HG03378 (cell line): Measurements from ENCODE around the gene DACH1.

Source experiments
- ATAC-seq: cut with Tn5 transposase; IDR thresholded peaks from one replicate; pipeline ENCODE4 v1.9.1; 2021; ENCODE audit warnings: mild to moderate bottlenecking, moderate library complexity; ENCODE audit not compliant: unreplicated experiment

The DACH1 gene

GRCh38 chr13:71593566-71593965 is 273.4 kb downstream of the DACH1 start:
- no peak for ATAC-seq

- ATAC-seq: no peak
Observed at GRCh38 chr13:71591374-71591773, 275.6 kb downstream of the DACH1 start.

- ATAC-seq: no peak
Observed at GRCh38 chr13:71590654-71591148, 276.3 kb downstream of the DACH1 start.

GRCh38 chr13:71589032-71589431 is 278.0 kb downstream of the DACH1 start:
- no peak for ATAC-seq

- no peak for ATAC-seq
Observed at GRCh38 chr13:71587817-71588216, 279.2 kb downstream of the DACH1 start.

- ATAC-seq: no peak
Observed at GRCh38 chr13:71587193-71587592, 279.8 kb downstream of the DACH1 start.

DNA sequence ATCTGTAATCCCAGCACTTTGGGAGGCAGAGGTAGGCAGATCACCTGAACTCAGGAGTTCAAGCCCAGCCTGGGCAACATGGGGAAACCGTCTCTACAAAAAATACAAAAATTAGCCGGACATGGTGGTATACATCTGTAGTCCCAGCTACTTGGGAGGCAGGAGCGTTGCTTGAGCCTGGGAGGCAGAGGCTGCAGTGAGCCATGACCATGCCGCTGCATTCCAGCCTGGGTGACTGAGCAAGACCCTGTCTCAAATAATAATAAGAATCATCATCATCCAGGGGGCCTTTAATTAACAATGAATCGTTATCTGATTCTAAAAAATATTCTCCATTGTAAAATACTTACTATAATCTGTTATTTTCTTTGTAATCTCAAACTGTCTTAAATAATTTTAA is 283.4 kb downstream of the DACH1 start:
- no peak for ATAC-seq

DNA sequence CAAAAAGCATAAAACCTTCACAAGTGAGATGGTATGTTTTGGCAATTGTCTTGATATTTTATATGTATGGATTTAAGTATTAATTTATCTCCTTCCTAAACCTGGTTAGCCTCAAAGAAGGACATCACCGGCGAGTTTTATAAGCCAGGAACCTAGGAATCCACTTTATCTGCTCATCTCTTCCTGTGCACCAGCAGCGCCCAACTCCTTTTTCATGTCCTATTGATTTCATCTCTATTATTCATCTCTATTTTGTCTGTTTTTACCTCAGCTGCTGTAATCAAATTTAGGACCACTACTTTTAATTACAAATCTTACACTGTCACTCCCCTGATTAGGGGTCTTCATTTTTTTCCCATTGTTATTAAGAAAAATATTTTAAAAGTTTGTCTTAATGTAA is 286.4 kb downstream of the DACH1 start:
- ATAC-seq: no peak

DNA sequence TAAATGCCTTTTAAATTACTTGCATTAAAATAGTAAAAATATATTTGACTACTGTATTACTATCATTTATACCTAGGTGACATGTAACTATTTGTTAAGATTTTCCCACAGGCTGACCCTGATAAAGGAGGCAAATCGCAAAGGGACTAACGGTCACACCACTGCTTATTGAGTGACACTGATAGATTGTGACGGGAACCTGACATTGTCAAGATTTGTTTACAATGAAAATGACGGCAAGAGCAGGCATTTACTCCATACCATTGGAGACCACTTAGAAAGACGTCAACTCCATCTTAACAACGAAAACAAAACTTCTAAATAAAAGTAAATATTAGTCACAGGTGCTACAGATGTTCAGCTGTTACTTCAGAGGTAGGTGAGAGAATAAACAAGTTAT is 289.0 kb downstream of the DACH1 start:
- no peak for ATAC-seq

DNA sequence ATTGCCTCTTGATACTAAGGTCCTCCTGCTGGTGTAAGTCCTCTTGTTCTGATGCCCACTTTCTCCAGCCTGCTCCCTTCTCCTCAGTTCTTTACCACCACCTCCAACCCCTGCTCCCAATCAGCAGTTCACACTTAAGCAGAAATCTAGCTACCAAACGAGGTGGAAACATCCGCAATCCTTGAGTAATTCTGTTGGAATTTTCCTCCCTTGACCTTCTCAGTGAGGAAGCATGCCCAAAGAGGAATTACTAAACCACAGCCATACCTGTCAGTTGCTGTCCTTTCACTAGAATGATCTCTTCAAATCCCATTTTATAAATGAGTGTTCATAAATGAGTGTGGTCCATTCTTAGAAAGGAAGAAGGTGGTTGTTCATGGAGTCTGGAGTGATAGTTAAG is 289.9 kb downstream of the DACH1 start:
- ATAC-seq: no peak

DNA sequence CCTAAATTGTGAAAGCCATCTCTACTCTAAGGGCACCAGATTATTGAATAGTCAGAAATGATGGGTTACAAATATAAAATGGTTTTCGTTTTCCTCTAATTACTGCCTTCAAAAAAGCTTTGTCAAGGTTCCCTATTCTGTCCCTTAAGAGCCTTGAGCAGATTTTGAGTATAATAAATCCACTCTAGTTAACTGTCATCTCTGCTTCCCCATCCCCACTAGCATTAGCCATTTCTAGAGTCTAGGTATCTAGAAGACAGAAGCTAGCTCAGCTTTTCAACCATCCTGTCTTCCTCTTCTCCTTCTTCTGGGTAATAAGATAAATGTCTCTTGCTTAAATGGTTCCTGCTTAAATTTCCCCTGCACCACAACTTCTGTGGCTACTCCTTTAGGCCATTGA is 290.4 kb downstream of the DACH1 start:
- ATAC-seq: no peak

DNA sequence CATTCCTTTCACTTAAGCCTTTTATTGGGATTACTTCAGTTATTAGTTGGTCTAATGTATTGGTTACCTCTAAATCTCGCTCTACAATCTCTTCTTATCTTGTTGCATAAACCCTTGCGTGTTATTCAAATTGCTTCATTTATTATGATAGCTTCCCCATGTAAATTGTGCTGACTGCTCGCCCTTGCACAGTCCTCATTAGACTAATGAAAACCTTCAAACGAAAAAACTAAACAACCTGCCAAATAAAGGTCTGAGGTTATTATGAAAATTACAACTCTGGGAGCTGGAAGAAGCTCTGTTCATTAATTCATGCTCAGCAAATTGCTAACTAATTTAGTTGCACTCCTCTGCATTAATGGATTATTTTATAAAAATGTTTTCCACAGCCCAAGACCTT is 320.1 kb downstream of the DACH1 start:
- no peak for ATAC-seq

DNA sequence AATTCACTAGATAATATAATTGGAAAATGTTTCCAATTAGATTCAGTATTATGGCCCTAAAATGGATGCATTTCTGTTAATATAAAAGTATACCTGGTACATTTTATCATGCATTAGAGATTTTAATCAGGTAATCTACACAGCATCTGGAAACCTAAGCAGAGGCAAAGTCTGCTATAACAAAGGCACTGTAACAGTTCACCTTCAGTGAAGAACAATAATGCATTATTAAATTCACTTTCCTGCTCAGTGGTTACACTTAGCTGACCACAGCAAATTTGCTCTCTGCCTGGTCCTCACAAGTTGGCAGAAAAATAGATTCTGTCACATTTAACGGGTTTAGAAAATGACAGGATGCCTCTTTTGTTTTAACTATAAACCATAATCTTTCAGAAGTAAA is 326.9 kb downstream of the DACH1 start:
- ATAC-seq: no peak

GRCh38 chr13:71536201-71536600 is 330.8 kb downstream of the DACH1 start:
- ATAC-seq: no peak

DNA sequence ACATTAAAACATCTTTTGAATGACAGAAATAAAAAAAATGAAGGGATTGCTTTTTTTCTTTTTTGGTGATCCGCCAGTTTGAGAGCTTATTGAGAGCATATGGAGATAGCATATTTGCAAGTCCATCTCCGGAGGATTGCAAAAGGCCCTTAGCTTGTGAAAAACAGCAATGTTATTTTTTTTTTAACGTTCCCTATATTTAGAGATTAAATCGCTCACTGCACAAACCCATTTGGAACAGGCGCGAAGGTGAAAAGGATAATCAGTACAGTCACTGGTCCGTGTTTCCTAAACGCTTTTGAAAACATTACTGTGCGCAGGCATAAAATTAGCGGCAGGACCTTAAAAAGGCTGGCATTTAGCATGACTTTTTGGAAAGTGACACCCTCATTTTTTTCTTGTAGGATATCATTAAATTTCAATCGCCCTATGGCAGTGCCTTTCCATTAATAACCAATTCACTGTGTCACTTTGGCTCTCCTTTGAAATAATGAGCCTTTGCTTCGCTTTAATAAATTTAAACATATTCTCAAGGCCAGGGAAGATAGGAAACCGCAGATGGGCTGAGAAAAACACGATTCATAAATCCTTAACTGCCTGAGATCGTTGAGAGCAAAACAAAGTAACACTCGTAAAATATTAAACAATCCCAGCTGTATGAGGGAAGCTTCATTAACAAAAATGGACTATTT is 342.2 kb downstream of the DACH1 start:
- no peak for ATAC-seq

DNA sequence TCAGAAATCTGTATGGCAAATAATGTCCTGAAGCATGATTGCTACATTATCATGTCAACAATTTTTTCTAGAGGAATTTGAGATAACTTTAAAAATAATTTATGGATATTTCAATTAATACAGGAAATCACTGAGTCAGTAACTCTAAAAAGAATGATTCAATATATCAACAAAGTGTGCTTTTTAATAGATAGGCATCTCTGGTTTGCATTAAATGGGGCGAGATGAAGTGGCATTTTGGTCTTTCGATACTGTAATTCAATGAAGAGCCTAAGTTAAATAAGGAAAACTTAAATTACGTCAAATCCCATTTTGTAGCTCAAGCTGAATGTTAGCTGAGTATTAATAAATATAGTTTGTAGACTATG is 342.8 kb downstream of the DACH1 start:
- no peak for ATAC-seq

DNA sequence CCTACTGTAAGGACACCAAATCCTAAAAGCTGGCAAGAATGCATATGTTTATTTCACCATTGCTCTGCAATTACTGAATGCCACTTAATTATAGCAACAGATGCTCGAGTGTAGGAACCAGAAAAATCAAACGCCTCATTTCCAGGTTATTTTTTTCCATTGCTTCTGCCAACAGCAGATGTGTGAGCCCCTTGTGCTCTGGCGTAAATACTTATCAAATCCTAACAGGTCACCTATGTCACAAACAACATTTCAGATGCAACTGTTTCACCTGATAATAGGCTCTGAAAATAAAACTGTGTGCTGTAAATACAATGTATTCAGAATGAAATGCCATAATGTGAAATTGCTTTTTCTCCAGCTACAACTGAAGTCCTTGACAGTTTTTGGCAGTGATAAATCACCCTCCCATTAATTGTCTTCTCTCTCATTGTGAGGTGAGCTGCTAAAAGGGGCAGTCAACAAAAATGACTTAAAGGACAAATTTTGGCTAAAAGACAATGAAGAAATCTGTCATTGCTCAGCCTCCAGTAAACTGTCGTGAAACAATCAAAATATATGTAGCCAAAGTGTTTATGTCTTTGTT is 344.0 kb downstream of the DACH1 start:
- no peak for ATAC-seq

- no peak for ATAC-seq
Observed at GRCh38 chr13:71517004-71517403, 350.0 kb downstream of the DACH1 start.

DNA sequence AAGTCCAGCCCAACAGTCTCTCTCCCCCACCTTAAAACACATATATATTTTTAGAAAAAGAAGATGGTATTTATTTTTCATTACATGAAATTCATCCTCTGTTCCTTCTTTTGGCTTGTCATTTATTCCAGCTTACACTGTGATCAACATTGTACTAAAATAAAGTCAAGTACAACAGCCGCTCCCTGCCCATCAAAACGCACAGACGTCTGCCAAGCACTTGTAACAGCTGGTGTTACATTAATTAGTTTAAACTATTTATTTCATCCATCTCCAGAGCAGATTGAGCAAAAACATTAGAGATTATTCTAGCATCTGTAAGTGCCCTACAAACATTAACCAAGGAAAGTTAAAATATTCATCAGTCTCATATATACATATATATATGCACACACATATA is 350.5 kb downstream of the DACH1 start:
- ATAC-seq: no peak

DNA sequence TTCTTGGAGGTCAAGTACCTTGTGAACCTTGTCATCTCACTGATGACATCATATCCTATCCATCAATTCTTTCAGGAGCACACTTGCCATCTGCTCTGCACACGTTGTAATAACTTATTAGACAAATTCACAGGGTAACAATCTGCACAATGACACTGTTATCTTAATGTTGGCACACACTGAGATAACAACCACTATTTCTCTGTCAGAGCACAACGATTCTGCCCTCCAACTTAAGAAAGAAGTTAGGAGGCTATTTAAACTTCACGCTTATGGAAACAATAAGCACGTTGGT is 351.3 kb downstream of the DACH1 start:
- ATAC-seq: no peak

GRCh38 chr13:71514900-71515743 is 351.9 kb downstream of the DACH1 start:
- ATAC-seq: no peak

GRCh38 chr13:71513411-71514033 is 353.5 kb downstream of the DACH1 start:
- no peak for ATAC-seq
